ENCODE results near the gene VAMP8.

GRCh38 chr2:85584857-85585780, 7.7 kb downstream of the VAMP8 start:
- TF ChIP-seq CTCF (IDR thresholded peaks at IDR 0.05) (no peak), ZFX (IDR thresholded peaks at IDR 0.05; ENCODE audit: borderline replicate concordance) (no peak)

Measured in 22Rv1 (cell line).